ENCODE results near the gene GAGE10. TPM values are rescaled to one million over a fixed set of nuclear protein-coding genes. Genes with fewer than 3 reads are reported as not detected.
A peak's percentile ranks its signal among the peaks of the same experiment; 100 is the strongest.

GAGE10 gene
- total and polyA plus RNA-seq, 2 donors (not counting 3 experiments of a cell fraction or from before 2014, with no cell fraction given) = not detected

DNA sequence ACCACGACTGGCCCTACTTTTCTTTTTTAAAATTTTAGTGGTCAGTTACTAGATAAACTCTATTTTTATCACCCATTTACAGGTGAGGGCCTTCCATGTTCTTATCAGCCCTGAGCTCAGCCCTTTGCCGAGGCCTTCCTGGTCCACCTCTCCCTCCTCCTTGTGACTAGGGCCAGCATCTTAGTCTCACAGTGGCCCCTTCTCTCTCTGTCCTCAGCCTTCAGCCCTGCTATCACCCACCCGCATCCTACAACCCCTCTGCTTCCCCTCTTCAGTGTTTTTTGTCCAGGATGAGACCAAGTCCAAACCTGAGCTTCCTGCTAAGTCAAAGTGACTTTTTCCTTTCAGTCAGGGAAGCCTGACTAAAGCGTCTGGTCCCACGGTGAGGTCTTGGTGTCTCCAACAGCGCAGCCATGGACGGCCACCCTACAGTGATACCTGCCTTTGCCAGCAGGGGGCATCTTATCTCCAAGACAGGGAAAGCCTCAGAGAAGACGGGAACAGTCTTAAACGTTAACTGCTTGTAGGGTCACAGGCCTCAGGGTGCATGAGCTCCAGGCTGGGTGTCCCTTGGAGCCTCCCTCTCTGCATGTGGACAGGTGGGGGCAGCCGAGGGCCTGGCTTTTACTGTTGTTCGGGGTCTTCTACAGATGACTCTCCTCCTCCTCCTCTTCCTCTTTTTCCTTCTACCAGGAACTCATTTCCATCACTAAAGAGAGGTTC lies 11.7 kb upstream of the GAGE10 start:
- DNase-seq (ENCODE audit: low read depth, low spot score) = peak; percentile 39
- Histone ChIP-seq H3K9me3 (replicated peaks; ENCODE audit: control insufficient read depth, insufficient read depth, low read length) (no peaks in the 10 kb centered on the region), H3K36me3 (ENCODE audit: control insufficient read depth in 2 of 2, extremely low read depth in 1 of 2, insufficient read depth in 2 of 2, low read length in 2 of 2) (no peaks in the 10 kb centered on the region), H3K79me2 (ENCODE audit: control insufficient read depth, insufficient read depth, low read length) (no peaks in the 10 kb centered on the region), H3K4me3 (replicated peaks in 1 of 3; ENCODE audit: insufficient read depth in 1 of 3, low read depth in 1 of 3, low read length in 3 of 3) (no peak overlapping the region), H4K20me1 (replicated peaks; ENCODE audit: control insufficient read depth, extremely low read depth, insufficient read depth, low read length) (no peaks in the 10 kb centered on the region), H3K27me3 (ENCODE audit: control insufficient read depth in 2 of 2, insufficient read depth in 2 of 2, low read length in 2 of 2) (no peaks in the 10 kb centered on the region), H3K4me1 (ENCODE audit: control insufficient read depth, extremely low read depth, insufficient read depth, low read length) (no peaks in the 10 kb centered on the region), H3K4me2 (ENCODE audit: insufficient read depth, low read length) (no peak overlapping the region), H3K9me1 (replicated peaks; ENCODE audit: control insufficient read depth, extremely low read depth, insufficient read depth, low read length) (no peaks in the 10 kb centered on the region), H3K9ac (replicated peaks; ENCODE audit: extremely low read depth, insufficient read depth, low read length) (no peak overlapping the region), H2AFZ (ENCODE audit: low read depth, low read length) (no peak overlapping the region), H3K27ac (ENCODE audit: insufficient read depth, low read depth, low read length) (no peak overlapping the region)
- intact Hi-C loops (cut with micrococcal nuclease) (loop anchor here (1.0 to 5.0 kb wide), 2 partner anchors 463 to 546 kb away; no protein-coding TSS in a partner anchor), dilution Hi-C loops (cut with MboI; ENCODE audit: extremely low pct_ligation_motif_present, low sequenced_read_pairs) (no loop called here)
- TF ChIP-seq, protein P1, sequence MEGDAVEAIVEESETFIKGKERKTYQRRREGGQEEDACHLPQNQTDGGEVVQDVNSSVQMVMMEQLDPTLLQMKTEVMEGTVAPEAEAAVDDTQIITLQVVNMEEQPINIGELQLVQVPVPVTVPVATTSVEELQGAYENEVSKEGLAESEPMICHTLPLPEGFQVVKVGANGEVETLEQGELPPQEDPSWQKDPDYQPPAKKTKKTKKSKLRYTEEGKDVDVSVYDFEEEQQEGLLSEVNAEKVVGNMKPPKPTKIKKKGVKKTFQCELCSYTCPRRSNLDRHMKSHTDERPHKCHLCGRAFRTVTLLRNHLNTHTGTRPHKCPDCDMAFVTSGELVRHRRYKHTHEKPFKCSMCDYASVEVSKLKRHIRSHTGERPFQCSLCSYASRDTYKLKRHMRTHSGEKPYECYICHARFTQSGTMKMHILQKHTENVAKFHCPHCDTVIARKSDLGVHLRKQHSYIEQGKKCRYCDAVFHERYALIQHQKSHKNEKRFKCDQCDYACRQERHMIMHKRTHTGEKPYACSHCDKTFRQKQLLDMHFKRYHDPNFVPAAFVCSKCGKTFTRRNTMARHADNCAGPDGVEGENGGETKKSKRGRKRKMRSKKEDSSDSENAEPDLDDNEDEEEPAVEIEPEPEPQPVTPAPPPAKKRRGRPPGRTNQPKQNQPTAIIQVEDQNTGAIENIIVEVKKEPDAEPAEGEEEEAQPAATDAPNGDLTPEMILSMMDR (IDR thresholded peaks at IDR 0.05; ENCODE audit: extremely low read depth in 1 of 2, insufficient read depth in 1 of 2, low read depth in 1 of 2, low read length in 2 of 2) = peak; percentile 60 to 68
- no peak for TF ChIP-seq EZH2 (IDR thresholded peaks at IDR 0.05; ENCODE audit: borderline replicate concordance, low read depth, low read length, severe bottlenecking)
- FAIRE-seq = peak; percentile 81
- no TSS peak for BruUV-seq (replicated peaks)
- ChIA-PET POLR2A (no interaction called here), CTCF (no interaction called here)
